HG03196 (cell line): ENCODE measurements around the gene SYNPO.

Experiments
- ATAC-seq: cut with Tn5 transposase; IDR thresholded peaks from one replicate; pipeline ENCODE4 v1.9.1; 2021; ENCODE audit not compliant: unreplicated experiment

The SYNPO gene

DNA sequence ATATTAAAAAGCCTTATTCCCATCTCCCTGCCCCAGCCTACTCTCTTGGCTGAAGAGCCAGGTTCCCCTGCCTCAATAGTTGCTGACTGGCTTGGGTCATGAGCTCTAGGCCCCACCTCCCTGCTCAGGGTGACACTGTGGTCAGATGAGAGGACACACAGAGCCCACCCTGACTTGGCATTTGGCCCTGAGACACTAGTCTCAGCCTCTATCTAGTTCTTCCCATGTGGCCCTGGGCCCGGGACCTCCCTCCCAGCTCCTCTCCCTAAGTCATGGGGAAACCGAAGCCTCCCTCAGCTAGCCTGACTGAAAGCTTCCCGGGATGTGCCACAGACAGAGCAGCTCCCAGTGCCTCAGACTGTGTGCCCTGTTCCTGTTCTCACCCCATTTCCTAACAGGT is 14.8 kb downstream of the SYNPO start:
- ATAC-seq = no peak

DNA sequence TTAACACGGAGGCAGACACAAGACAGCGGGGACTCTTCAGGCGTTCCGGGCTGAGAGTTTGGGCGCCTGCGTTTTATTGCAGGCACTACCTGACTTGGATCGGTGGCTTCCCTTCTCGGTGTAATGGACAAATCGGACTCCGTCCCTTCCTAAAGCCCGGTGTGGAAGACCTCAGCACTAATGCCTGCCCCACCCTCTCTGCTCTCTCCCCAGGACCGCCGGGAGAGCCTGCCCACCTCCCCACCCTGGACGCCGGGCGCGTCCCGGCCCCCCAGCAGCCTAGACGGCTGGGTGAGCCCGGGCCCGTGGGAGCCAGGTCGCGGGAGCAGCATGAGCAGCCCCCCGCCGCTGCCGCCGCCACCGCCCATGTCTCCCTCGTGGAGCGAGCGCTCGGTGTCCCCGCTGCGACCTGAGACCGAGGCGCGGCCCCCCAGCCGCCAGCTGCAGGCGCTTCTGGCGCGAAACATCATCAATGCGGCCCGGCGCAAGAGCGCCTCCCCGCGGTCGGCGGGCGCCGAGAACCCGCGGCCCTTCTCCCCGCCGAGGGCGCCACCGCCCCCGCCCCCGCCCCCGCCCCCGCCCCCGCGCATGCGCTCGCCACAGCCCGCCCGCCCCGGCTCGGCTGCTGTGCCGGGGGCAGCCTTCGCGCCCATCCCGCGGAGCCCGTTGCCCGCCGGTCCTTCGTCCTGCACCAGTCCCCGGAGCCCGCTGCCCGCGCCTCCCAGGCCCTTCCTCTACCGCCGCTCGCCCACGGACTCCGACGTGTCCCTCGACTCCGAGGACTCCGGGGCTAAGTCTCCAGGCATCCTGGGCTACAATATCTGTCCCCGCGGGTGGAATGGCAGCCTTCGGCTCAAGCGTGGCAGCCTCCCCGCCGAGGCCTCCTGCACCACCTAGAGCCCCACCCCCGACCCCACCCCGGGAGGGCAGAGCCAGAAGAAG is 16.0 kb downstream of the SYNPO start:
- peak; percentile 77 for ATAC-seq

DNA sequence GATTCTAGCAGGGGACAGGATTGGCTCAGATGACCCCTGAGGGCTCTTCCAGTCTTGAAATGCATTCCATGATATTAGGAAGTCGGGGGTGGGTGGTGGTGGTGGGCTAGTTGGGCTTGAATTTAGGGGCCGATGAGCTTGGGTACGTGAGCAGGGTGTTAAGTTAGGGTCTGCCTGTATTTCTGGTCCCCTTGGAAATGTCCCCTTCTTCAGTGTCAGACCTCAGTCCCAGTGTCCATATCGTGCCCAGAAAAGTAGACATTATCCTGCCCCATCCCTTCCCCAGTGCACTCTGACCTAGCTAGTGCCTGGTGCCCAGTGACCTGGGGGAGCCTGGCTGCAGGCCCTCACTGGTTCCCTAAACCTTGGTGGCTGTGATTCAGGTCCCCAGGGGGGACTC is 17.7 kb downstream of the SYNPO start:
- no peak for ATAC-seq

DNA sequence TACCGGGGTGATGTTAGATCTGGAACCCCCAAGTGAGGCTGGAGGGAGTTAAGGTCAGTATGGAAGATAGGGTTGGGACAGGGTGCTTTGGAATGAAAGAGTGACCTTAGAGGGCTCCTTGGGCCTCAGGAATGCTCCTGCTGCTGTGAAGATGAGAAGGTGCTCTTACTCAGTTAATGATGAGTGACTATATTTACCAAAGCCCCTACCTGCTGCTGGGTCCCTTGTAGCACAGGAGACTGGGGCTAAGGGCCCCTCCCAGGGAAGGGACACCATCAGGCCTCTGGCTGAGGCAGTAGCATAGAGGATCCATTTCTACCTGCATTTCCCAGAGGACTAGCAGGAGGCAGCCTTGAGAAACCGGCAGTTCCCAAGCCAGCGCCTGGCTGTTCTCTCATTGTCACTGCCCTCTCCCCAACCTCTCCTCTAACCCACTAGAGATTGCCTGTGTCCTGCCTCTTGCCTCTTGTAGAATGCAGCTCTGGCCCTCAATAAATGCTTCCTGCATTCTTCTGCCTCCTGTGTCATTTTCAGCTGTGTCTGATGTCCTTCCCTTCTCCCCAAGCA is 18.3 kb downstream of the SYNPO start:
- ATAC-seq = no peak

DNA sequence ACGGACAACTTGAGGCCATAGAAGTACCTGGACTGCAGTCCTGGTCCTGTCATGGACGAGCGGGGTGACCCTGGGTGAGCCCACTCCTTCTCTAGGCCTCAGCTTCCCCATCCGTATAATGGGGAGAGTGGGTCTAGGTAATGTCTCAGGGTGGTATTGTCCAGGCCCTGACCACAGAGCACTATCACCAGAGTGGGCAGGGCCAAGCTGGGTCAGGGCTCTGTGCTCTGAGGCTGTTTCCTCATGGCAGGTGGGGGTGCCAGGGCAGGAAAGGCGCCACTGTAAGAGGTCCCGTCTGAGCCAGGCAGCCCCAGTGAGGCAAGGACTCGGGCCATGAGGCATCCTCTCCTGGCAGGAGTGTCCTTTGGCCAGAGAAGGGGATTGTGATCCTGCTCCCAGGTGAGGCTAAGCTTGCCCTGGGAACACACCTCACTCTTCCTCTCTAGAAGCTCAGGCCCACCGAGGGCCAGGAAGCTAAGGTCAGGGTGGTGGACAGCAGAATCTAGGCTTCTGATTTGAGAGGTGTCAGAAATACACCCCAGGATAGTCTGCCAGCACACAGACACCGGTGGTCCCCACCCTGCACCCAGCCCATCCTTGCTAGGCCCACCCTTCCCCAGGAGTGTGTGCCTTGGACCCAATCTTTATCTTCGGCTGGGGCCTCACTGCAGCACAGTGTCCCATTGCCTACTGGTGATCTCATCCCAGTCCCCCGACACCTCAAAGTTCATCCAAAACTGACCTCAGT is 19.1 kb downstream of the SYNPO start:
- ATAC-seq = no peak

DNA sequence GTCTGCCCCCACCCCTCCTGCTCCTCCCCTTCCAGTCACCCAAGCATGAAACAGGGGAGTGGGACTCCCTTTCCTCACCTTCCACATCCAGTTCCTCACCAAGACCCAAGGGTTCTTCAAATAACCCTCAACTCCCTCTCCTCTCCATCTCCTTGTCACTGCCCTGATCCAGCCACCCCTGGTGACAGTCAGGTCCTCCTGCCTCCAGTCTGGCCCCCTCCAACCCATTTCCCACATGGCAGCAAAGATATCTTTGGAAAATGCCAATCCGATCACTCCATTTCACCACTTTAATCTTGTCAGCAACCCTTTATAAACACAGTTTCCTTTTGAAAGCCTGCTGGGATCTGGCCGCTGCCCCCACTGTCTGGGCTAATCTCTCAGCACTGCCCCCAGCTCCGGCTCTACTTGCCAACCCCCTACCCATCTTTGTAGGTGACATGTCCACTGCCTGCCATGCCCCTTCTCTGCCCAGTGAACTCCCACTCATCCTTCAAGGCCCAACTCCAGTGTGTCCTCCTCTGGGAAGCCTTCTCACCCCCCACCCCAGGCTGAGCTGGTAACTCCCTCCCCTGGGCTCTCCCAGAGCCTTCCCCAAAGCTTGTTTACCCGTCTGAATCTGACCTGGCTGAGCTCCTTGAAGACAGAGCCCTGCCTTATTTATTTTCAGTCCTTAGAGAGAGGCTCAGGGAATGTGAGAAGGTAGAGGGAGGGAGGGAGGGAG is 19.8 kb downstream of the SYNPO start:
- ATAC-seq = no peak

DNA sequence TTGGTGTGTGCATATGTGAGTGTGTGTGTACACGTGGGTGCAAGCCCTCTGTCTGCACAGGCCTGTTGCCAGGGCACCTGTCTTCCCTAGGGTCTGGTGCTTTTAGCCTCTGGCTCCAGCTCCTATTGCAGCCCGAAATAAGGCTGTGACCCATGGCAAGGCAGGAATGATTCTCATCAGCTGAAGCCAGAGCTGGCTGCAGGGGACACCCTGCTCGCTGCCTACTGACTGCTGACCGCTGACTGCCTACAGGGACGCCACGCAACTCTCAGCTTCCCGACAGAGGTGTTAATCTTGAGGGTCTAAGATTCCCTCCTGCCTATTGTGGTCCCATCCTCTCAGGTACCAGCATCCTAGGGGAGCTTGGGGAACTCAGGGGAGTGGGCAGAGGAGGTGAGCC is 20.6 kb downstream of the SYNPO start, which contains the start of gene MYOZ3:
Gene MYOZ3 (plus strand): TSS at position 166 of the 400 bp plus-strand sequence. CDS start 1,691 bp downstream, outside the sequence.
- ATAC-seq = no peak

DNA sequence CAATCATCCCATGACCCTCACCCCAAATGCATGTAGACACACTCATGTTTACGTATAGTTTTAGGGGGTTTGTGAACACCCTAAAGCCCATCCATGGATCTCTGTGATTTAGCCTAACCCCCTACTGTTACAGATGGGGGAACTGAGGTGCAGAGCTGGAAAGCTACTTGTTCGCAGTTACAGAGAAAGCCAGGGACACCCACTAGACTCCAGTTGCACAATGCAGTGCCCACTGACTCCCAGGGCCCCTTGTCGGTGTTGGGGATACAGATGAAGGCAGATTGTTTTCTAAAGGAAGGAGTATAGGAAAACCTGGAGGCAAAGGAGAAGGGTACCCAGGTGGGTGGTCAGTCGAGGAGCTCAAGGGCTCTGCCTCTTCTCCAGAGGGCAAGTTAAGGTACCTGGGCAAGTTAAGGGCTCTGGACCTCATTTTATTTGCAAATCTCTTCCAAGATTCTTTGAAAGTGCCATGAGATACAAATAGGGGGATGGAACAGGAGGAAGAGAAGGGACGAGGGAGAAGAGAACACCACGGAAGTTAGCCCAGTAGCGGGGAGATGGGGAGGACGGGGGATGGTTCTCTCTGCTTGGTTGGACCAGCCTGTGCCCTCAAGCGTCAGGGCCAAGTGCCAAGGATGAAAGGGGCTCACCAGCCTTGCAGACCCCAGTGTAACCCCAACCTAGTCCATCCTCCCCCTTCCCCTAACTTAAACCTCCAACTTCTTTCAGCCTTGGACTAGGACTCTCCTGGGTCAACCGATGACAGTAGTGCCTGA is 21.5 kb downstream of the SYNPO start:
- no peak for ATAC-seq

DNA sequence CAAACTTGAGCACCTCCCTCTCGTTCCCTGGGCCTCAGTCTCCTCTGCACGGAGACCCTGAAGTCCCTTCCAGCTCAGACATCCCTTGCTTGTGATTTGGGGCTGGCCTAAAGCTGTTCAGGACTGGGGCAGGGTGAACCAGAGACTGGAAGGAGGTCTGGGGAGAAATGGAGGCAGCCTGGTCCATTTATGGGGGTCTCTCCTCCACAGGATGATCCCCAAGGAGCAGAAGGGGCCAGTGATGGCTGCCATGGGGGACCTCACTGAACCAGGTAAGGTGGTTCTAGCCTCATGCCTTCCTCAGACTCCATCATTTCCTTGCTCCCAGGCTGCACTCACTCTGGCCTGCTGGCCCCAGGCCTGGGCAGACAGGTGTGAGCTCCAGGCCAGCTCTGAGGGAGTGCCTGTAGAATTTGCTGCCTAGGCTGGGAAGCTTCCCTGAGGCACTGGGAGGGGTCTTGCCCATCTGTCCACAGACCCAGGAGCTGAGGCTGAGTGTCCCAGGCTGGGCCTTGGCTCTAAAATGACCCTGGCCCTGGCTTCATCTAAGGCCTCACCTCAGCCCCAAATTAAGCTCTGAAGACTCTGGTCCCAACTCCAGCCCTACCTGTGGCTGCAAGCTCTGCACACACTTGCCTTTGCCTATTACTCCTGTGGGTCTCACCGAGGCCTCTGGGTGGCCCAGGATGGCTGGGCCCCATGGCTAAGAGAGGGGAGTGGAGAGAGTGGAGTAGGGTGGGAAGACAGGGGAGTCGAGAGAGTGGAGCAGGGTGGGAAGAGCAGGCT is 22.5 kb downstream of the SYNPO start:
- ATAC-seq = no peak

DNA sequence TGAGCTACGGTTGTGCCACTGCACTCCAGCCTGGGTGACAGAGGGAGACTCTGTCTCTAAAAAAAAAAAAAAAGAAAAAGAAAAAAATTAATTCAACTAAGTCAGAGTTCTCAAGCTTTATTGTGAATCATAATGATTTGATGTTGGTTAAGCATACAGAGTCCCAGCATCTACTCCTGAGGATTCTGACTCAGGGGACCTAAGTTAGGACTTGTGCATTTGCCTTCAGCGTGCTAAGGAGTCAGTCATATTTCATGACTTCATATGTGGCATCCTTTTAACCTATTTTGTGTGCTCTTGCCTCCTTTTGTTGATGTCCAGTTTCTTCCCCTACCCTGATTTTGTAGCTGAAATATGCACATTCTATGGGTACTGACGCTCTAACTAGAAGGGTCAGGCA is 23.5 kb downstream of the SYNPO start:
- ATAC-seq = no peak

DNA sequence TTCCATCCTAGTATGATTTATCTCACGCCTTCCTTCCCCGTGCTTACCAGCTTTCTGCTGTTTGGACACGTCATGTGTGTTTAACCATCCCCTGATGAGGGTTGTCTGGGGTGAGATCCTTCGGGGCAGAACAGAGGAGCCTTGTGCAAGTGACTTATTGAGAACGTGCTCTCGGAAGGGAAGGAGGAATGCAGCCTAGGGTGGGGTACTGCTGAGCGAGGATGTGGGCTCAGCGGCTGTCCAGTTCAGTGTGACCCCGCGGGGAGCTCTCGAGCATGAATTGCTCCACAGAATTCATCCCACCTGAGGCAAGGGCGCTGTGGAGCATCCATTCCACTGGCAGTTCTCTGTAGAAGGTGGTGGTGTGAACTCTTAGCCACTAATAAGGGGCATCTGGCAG is 24.6 kb downstream of the SYNPO start:
- no peak for ATAC-seq

DNA sequence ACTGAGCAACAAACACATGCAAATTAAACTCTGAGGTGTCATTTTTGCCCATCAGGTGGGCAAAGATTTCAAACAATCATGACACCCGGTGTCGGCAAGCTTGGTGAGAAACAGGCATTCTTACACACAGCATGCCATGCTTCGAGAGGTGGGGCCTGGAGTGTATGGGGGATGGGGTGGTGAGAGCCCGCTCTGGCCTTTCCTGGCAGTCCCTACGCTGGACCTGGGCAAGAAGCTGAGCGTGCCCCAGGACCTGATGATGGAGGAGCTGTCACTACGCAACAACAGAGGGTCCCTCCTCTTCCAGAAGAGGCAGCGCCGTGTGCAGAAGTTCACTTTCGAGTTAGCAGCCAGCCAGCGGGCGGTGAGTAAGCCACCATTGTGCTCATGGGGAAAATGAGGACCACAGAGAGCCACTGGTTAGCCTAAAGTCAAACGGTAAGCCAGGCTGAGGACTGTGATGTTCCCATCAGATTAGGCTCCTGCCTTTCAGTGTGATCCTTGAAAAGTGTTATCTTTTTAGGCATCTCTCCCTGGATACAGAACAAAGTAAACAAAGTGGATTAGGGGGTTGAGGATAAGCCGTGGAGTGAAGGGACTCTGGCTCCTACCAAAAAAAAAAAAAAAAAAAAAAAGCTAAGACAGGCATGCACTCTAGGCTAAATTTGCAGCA is 30.0 kb downstream of the SYNPO start:
- no peak for ATAC-seq

DNA sequence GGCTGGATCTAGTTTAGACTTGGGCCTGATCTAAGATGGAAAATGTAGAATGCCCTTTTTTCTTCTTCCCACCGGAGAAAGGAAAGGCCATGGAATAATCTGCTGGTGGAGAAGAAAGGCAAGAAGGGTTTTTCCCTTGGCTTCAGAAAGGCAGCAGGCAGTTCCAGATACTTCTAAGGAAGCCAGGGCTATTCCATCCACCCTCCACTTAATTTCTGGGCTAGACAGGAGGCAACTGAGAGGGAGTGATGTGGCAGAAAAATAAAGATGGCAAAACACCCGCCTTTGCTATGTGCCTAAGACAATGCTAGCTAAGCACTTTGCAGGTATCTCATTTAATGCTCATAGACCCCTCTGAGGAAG is 30.5 kb downstream of the SYNPO start:
- no peak for ATAC-seq

DNA sequence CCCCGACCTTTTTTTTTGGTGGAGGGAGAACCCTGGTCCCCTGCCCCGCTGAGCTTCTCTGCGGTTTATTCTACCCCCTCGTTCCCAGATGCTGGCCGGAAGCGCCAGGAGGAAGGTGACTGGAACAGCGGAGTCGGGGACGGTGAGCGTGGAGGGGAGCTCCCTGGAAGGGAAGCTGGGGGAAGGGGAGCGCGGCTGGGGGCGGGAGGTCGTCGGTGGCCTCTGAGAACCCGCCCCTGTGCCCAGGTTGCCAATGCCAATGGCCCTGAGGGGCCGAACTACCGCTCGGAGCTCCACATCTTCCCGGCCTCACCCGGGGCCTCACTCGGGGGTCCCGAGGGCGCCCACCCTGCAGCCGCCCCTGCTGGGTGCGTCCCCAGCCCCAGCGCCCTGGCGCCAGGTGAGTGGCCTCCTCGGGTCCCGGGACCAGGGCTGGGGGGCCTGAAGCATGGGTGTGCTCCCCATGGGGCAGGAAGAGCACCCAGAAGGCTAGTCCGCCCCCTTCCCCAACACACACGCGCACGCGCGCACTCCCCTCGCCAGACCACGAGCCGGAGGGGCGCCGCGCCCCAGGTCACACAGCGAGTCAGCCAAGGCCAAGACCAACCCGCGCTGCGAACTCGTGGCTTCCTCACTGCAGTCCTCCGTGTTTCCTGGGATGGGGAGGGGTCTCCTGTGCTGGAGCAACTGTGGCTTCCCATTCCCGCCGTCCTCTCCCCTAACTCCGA is 31.2 kb downstream of the SYNPO start:
- ATAC-seq = no peak

DNA sequence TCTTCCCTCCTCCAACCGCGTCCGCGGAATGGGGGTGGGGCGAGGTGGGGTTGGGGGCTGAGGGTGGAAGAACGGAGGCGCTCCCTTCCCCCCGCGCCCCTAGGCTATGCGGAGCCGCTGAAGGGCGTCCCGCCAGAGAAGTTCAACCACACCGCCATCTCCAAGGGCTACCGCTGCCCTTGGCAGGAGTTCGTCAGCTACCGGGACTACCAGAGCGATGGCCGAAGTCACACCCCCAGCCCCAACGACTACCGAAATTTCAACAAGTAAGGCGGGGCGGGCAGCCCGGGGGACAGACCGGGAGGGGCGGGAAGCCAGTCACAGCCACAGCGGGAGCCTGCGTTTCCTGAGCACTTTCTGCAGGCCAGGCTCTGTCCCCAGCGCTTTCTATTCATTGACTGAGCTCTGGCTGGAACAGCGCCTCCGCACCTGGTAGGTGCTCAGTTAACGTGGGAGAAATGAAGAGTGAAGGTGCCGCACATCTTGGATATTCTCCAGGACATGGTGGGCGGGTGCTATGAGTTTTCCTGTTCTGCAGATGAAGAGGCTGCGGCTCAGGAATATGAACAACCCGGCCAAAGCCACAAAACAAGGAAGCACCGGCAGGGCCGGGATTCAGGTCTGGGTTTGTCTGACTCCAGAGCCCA is 31.9 kb downstream of the SYNPO start:
- ATAC-seq = no peak

DNA sequence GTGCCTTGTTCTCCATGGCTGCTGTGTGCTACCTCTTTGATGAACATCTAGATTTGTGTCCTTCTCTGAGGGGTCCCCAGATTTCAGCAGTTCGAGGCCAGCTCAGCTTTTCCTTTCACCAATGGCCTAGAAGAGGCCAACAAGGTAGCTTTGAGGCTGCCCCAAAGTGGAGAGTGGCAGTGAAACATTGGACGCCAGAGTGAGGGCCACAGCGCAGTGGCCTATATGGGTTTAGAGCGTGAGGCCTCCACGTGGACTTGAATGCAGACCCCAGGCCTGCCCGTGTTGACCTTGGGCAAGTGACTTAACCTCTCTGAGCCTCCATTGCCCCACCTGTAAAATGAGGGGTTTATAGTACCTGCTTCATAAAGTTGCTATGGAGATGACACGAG is 32.4 kb downstream of the SYNPO start:
- ATAC-seq = no peak

DNA sequence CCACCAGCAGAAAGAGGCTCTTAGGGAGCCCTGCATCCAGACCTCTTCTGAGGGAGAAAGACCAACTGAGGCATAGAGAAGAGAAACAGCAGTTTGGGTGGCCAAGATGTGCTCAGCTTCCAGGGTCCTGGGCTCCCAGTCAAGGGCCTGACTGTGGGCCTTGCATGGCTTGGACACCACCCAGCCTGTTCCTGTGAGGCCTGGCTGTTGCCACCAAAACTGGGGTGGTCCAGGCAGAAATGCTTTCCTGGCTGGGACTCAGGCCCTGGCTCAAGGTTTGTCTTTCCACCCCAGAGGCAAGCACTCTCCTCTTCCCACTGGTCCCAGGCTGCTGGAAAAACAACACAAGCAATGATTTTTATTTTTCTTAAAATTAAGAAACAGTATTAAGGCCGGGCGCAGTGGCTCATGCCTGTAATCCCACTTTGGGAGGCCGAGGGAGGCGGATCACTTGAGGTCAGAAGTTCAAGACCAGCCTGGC is 33.9 kb downstream of the SYNPO start:
- ATAC-seq = no peak

DNA sequence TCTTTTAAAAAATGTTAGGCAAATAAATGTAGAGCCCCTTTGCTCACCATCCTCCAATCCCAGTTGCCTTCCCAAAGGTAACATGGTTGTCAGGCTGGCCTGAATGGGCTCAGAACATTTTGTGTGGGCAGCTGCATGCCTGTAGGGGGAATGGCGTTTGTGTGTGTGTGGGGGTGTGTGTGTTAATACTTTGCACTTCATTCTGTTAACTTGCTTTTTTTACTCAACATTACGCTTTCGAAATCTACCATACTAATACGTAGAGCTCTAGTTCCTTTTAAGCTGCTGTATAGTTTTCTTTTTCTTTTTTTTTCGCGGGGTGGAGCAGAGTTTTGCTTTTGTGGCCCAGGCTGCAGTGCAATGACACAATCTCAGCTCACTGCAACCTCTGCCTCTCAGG is 34.6 kb downstream of the SYNPO start:
- no peak for ATAC-seq
